Effector CD8-positive, alpha-beta T cell (primary cell): ENCODE results near the gene PIP5K1B.
A peak's percentile ranks its signal among the peaks of the same experiment; 100 is the strongest.
"Not testable (repeated sequence)": the region's sequence is repeated elsewhere in the genome, so short reads cannot be mapped to it uniquely, and the experiment has no call there.

Source experiments
- DNase-seq: peaks from one replicate; lab custom pipeline; 2025; lab: John Stamatoyannopoulos, UW

Gene PIP5K1B

GRCh38 chr9:68986949-68987348, 281.9 kb downstream of the PIP5K1B start:
- not testable (repeated sequence) for DNase-seq

DNA sequence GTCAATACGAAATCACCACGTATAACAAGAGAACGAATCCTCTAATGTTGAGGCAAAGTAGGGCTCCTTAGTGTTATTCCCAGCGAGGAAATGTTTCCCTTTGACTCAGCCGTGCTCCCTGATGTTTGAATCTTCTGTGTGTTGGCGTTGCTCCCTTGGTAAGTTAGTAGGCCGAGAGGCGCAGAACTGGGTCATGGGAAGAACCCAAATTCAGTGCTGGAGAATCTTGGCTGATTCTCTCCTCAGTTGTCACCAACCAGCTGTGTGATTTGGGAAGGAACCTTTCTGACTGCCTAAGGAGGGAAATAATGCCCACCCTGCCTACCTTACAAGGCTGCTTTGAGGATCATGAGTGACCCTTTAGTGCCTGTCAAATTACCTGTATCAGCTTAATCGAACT, 286.4 kb downstream of the PIP5K1B start:
- no peak for DNase-seq

GRCh38 chr9:68995776-68996175, 290.7 kb downstream of the PIP5K1B start:
- DNase-seq, result no peak

GRCh38 chr9:68996462-68996861, 291.4 kb downstream of the PIP5K1B start:
- DNase-seq, result no peak

- DNase-seq, result no peak
These were observed 292.6 kb downstream of the PIP5K1B start for GRCh38 chr9:68997666-68998065.

DNA sequence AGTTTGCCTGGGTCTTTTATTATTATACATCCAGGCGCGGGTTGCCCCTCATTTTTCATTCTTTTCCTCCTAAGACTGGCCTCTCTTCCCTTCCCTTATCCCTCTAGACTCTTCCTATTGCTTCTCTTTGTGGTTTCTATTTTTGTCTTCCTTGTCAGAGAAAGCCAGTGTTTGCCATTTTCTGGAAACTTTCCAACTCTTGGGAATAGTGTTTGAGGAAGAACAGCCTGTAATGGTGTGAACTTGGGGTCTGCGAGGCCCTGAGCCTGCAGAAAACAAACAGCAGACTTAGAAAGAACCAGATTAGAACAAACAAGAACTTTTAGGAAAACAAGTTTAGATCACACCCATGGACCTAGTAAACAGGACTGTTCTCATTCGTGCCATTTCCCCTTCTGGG, 293.3 kb downstream of the PIP5K1B start:
- no peak for DNase-seq

- no peak for DNase-seq
These were observed 293.8 kb downstream of the PIP5K1B start for GRCh38 chr9:68998812-68999211.

DNA sequence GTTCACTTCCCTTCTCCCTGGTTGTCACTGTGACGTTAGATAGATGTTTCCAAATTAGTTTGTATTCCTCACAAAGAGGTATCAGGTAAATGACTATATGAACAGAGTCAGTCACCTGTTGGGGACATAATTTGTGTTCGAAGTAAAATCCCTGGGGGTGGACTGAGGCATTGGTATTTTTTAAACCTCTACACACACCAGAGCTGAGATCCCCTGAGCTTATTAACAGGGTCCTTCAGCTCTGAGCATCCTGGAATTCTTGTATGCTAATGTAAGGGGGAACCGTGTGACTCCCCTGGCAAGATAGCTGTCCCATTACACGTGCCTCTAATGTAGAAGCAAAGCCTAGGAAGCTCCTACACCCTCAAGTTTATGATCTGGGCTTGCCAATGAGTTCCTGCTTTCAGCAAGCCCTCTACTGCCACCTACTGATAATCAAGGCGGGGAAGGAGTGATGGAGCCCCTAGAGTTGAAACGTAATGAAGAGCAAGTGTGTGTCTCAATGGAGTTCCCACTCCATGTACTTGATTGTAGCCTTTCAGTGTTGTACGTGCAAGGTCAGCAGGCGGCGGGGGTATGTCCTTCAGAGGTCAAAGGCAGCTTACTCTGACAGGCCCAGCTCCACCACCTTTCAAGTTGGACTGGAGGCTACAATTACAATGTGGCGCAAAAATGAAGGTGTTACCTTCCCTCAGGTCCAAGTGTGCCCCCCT, 294.5 kb downstream of the PIP5K1B start:
- peak; percentile 30 for DNase-seq

DNA sequence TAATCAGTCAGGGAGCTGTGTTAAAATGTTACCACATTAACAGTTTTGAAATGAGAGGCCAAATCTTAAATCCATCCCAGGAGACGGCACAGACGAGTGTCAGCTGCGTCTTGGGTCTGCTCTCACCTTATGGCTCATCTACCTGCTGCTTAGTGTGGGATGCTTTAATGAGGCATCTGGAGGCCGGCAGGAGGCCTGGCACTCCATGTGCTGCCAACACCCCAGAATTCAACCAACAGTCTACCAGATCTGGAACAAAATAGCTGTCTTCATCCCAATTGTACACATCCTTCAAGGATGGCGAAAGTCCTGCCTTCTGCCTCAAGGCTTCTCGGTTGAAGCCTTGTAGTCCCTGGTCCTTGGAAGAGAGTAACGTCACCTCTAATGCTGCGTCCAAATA, 296.9 kb downstream of the PIP5K1B start:
- no peak for DNase-seq

DNA sequence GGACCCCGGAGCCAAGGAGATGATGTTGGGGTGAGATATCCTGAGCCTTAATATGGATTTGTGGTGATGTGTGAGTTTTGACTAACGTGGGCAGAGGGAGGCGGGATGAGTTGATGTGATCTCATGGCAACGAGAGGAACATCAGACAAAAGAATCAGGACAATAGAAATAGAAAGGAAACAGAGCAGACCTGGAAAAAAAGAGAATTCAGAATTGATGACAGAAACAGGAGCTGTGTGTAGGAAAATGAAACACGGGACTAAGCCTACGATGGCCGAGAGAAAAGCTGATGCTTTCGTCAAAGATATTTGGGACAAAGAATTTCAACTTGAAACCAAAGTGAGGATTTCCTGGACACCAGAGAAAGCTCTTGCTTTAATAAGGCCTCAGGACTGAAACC, 298.0 kb downstream of the PIP5K1B start:
- no peak for DNase-seq

- DNase-seq, result no peak
These were observed 299.8 kb downstream of the PIP5K1B start for GRCh38 chr9:69004836-69005235.

GRCh38 chr9:69009708-69010107, 304.7 kb downstream of the PIP5K1B start:
- DNase-seq, result no peak

DNA sequence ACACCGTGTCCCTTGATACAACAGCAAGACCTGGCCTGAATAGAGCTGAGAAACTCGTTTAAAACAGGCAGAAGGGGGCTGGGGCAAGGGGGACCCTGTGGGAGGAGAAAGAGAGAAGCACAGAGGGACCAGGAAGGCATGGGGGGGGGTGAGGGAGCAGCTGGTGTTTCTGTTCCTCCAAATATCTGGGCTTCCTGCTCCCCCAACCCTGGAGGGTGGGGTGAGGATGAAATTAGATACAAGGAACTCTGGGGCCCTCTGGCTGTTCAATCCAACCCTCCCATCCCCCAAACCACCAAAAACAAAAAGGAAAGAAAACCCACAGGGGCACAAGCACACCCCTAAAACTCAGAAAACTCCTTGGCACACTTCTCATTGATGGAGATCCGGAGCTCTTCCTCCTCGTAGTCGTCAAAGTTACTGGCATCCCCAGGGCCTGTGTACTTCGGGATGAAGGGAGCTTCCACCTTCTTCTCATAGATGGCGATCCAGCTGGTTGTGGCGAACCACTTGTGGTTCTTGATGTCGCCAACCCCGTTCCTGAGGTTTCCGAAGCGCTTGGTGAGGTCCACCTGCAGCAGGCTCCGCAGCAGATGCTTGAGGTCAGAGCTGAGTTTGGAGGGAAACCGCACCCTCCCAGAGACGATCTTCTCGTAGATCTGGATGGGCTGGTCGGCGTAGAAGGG, 307.8 kb downstream of the PIP5K1B start:
- no peak for DNase-seq

DNA sequence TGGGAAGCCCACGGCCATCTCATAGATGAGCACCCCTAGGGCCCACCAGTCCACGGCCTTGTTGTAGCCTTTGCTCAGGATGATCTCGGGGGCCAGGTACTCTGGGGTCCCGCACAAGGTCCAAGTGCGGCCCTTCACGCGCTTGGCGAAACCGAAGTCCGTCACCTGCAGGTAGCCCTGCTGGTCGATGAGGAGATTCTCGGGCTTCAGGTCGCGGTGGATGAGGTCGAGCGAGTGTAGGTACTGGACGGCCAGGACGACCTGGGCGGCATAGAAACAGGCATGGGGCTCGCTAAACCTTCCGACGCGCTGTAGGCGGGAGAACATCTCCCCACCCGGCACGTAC, 308.3 kb downstream of the PIP5K1B start:
- no peak for DNase-seq

DNA sequence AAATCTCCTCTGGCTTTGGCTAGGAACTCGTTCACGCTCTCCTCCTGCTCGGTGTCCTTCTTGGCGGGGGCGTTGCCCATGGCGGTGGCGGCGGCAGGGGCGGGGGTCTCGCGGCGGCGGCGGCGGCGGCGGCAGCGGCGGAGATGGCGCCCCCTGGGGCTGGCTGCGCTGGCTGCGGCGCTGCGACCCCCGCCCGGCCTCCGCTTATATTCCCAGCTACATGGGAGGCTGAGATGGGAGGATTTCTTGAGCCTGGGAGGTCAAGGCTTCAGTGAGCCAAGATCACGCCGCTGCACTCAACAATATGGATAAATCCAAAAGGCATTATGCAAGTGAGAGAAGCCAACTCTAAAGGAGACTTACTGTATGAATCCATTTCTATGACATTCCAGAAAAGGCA, 309.0 kb downstream of the PIP5K1B start, which contains the start of gene PRKACG:
TSS of gene PRKACG (minus strand) at position 101 of the 400 bp plus-strand sequence. CDS start at position 80, 21 bp downstream.
- DNase-seq, result no peak

GRCh38 chr9:69016191-69017096, 311.4 kb downstream of the PIP5K1B start:
- no peak for DNase-seq

- no peak for DNase-seq
These were observed 313.7 kb downstream of the PIP5K1B start for GRCh38 chr9:69018737-69019136.

- DNase-seq, result no peak
These were observed 314.8 kb downstream of the PIP5K1B start for GRCh38 chr9:69019808-69020207.

DNA sequence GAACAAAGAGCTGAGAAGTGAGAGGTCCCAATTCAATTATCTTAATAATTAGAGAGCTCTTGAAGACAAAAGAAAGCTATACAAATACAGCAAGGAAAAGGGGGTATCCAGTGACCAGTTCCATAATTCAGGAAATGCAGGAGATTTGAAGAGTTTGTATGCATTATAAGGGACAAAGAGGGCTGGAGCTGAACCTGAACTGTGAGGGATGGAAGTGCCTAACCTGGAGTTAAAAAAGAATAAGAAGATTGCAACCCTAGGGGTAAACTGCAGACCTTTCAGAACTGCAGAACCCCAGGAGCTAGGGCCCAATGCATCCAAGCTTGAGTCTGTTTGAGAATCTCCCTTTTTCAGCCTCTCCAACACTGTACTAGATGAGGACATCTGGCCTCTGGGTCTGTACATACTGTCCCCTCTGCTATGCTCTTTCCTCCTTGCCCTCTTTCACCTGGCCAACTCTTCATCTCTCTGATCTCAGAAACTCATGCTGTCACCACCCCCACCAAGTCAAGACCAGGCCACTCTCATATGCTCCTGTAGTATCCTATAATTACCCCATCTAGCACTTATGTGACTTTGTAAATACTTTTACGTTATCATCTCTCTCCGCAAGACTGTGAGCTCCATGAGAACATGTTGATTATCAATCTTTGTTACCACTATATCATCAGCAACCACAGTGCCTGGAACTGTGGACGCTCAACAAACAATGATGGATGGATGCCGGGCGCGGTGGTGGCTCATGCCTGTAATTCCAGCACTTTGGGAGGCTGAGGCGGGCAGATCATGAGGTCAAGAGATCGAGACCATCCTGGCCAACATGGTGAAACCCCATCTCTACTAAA, 315.5 kb downstream of the PIP5K1B start:
- DNase-seq, result no peak

GRCh38 chr9:69023650-69024049, 318.6 kb downstream of the PIP5K1B start:
- no peak for DNase-seq

DNA sequence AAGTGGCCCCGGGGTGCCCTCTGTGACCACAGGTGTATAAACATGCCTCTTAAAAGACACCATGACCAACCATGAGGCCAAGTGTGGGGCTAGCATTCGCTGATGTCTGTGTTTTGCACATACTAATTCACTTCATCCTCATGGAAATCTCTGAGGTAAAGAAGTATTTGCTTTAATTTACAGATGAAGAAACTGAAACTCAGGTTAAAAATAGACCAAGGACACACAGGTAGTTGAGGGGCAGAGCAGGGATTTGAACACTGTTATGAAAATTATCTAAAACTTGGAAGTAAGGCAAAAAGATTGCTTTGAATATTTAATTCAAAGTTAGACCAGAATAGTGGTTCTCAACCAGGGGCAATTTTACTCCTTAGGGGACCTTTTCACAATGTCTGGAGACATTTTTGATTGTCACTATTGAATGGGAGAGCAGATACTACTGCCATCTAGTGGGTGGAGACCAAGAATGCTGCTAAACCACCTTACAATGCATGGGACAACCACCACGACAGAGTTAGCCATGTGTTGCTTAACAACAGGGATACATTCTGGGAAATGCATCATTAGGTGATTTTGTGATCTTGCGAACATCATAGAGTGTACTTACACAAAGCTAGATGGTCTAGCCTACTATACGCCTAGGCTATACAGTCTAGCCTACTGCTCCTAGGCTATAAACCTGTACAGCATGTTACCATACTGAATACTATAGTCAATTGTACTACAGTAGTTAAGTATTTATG, 322.5 kb downstream of the PIP5K1B start:
- DNase-seq, result no peak
